Inflammatory macrophage (primary cell): ENCODE results near the gene PHF14.
"Not testable (repeated sequence)": the region's sequence is repeated elsewhere in the genome, so short reads cannot be mapped to it uniquely, and the experiment has no call there.

Experiments
- DNase-seq, 2 donors: peaks; one replicate each; pipeline ENCODE4 v3.0.0-alpha.2; 2020 to 2022
- total RNA-seq, 18 experiments: gene quantifications; one replicate each; lab custom pipeline; 2026; ENCODE audit warnings: mixed read lengths in 6 of 18, inconsistent platforms in 2 of 18; lab: John Stamatoyannopoulos, UW

The PHF14 gene, protein sequence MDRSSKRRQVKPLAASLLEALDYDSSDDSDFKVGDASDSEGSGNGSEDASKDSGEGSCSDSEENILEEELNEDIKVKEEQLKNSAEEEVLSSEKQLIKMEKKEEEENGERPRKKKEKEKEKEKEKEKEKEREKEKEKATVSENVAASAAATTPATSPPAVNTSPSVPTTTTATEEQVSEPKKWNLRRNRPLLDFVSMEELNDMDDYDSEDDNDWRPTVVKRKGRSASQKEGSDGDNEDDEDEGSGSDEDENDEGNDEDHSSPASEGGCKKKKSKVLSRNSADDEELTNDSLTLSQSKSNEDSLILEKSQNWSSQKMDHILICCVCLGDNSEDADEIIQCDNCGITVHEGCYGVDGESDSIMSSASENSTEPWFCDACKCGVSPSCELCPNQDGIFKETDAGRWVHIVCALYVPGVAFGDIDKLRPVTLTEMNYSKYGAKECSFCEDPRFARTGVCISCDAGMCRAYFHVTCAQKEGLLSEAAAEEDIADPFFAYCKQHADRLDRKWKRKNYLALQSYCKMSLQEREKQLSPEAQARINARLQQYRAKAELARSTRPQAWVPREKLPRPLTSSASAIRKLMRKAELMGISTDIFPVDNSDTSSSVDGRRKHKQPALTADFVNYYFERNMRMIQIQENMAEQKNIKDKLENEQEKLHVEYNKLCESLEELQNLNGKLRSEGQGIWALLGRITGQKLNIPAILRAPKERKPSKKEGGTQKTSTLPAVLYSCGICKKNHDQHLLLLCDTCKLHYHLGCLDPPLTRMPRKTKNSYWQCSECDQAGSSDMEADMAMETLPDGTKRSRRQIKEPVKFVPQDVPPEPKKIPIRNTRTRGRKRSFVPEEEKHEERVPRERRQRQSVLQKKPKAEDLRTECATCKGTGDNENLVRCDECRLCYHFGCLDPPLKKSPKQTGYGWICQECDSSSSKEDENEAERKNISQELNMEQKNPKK
- total RNA-seq = 7.4 to 50.1 (median 30.7) reads per million in 18 experiments

DNA sequence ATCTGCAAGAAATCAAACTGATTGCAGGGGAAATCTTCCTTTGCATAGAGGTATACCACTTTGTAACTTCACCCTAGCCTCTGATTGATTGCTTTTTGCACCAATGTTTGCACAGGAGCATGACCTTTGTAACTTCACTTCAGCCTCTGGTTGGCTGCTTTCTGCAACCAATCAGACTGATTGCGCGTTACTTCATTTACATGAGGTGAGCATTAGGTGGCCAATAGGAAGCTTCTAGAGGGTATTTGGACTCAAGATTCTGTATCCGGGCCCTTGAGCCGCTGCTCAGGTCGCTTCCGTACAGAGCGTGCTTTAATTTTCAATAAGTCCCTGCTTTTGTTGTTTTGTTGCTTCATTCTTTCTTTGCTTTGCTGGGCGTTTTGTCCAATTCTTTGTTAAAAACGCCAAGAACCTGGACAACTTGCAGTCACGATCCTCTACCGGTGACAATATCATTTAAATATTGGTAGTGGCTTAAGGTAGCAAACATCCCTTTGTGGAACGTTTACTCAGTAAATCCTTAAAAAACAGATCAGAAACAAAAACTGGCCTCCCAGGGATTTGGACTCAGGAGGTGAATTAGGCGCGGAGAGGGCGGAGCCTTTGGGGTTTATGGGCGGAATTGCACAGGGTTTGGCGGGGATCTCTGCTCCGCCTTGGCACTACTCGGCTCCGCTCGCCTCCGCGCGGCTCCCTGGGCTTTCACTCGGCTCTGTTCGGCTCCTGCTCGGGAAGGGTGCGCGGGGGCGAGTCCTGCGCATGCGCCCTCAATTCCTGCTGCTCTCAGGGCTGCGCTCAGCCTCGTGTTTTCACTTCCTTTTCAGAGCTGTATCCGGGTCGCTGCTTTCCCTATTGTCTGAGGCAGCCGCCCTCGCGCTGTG is at the start of gene PHF14:
TSS of gene PHF14 (plus strand) at position 812 of the 881 bp plus-strand sequence. CDS start 452 bp downstream, outside the sequence.
- peak; percentile 98 to 99 for DNase-seq

DNA sequence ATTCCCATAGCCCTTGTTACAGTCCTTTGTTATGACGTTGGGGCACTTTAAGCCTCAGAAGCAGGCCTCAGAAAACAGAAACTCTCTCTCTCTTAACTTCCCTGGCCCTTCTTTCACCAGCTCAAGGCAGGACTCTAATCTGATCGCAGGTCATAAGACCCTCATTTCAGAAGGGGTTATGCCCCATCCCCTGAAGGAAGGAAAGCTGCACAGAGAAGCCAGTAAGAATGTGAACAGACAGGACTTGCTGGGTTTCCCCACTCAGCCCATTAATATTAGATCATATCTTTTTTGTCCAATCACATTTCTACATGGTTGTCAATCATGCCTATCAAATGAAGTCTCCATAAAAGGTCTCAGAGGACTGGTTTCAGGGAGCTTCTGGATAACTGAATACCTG is 49.3 kb upstream of the PHF14 start:
- no peak for DNase-seq

DNA sequence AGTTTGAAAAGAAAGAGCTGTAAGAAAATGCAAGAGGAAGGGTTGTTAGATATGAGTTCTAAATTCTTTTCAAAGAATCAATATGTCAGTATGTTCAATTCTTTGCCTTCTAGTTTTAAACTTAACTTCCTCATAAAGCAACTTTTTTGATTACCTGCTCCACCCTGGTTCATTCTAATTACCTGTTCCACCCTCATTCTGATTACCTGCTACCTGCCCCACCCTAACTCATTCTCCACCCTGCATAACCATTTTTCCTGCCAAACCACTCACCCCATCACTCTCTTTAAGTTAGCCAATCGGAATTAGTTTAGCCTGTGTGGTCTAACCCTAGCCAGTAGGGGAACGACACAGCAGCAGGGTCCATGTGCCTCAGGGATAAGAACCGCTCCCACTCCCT is 45.5 kb upstream of the PHF14 start:
- DNase-seq = not testable (repeated sequence)

DNA sequence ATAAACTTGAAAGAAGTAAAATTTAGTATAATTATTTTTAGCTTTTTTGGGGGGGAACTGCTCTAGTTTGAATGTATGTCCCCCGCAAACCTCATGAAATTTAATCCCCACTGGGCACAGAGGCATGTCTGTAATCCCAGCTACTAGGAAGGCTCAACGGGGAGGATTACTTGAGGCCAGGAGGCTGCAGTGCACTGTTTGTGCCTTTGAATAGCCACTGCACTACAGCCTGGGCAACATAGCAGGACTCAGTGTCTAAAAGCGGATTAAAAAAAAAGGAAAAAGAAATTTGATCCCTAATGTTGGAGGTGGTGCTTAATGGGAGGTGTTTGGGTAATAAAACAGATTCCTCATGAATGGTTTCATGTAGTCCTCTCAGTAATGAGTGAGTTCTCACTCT is 43.1 kb upstream of the PHF14 start:
- no peak for DNase-seq

DNA sequence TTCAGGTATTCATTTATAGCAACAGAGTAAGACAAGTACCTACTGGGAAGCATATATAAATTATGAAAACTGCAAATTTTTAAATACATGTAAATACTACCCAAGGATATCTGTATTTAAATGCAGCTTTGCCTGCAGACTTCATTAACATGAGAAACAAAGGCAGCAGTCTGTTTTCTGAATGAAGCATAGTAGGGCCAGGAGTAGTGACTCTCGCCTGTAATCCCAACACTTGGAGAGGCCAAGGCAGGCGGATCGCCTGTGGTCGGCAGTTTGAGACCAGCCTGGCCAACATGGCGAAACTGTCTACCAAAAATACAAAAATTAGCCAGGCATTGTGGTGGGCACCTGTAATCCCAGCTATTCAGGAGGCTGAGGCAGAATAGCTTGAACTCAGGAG is 42.5 kb upstream of the PHF14 start:
- DNase-seq = no peak

DNA sequence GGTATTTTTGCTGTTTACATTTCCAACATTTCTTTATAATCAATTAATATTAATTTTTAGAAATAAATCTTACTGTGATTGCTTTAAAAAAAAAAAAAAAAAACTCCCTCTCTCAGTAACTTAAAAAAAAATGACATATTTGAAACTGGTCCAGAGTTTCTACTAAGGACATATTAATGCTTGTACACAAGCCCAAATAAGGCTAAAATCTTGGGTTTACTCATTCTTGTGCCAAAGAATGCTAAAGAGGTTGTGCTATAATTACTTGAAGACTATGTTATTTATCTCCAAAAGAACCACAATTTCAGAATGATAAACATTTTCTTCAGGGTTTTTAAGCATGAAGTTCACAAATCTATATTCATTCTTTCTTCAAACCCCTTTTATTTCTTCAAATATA is 39.4 kb upstream of the PHF14 start:
- no peak for DNase-seq

DNA sequence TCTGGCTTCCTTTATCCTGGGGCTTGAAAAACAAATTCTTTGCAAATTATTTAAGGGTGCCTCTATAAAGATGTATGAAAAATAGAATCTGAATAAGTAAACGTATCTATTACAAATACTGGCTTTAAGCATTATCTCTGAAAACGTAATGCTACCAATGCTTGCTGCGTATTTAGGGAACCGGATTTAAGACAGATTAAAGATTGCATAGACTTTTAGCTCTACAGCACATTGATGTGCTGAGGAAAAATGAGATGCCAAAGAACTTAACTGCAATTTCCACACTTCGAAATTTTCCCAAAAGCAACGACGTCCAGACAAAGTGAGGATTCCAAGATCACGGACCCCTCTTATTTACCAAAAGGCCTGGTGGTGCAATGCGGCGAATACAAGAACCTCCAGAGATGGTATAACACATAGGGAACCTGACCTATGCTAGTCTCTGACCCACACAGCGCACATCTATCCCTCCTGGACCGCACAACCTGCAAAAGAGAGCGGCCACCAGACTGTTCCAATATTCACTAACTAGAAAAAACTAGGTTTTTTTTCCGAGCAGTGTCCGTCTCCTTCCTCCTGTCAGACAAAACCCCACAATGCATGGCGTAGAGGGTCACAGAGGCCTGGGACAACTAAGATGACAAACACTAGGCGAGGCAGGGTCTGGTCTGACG is 34.3 kb upstream of the PHF14 start:
- DNase-seq = peak in 1 of 2 donors; percentile 15

DNA sequence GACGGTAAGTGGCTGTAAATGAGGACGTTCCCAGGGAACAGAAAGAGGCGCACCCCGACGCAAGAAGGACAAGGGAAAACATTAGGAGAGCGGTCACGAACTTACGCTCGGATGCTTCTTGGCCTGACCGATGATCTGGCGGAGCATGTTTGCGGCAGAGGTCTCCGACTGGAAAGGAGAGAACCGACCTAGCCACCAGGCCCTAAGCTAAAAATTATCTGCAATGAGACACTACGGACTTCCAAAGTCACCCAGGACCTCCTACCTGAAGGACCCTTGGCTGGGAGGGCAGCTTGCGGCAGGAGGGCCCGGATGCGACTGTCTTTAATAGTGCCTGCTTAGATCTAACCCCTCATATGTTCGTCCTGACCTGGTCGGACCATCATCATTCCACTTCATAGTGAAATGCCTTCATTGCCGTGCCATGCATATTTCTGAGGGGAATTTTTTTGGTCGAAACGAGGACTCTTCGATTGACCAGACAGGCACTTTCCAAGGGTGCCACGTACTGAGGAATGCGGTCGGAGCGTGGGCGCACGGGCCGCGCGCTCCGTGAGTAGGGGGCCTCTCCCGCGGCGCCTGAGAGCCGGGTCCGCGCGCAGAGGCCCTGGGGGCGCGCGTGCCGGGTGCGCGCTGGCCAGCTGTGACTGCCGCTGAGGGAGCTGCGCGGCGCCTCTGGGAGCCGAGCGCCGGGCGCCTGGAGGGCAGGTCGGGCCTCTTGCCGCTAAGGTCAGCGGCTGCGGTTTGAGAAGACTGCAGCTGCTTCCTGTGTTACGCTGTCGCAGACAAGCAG is 33.6 kb upstream of the PHF14 start:
- DNase-seq = peak; percentile 92 to 97

DNA sequence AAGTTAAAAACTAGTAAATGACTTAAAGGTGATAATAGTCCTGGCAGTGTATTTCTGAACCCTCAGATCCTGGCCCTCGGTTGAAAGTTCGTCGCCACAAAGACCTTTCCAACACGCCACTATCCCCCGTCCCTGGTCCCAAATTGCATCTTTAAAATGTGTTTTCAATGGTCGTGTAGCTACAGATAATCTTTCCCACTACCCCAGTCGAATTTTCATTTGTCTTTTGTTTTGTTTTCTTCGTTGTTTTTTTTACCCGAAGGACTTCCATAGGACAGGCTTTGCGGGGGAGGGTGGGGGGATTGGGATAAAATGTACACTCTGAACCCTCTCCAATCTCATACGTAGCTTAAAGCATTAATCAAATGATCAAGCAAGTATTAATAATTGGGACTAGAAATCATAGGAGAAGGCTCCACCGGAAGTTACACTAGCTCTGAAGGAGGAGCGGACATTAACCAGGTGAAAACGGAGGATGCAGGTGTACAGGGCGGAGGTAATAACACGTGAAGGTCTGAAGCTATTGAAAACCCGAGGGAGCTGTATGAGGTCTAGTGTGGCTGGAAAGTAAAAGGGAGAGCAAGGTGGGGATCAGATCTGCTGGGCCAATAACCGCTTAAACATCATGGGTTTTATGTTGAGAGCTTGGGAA is 32.8 kb upstream of the PHF14 start:
- DNase-seq = no peak

DNA sequence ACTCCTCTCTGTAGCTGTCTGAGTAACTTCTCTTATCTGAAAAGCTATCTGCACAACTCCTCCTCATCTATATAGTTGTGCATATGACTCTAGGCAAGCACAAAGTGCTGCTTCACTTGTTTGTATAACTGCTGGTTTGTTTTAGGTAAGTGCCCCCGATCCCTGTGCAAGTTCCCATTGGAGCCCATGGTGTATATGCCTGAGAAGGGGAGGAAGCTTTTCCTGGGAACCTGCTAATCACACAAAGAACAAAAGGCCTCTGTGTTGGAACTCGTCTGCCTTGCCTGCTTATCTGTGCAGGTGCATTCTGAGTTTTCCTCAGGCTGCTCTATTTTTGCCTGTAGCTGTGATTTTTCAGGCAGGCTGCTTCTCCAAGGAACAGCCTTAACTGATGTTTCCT is 23.2 kb upstream of the PHF14 start:
- DNase-seq = no peak

DNA sequence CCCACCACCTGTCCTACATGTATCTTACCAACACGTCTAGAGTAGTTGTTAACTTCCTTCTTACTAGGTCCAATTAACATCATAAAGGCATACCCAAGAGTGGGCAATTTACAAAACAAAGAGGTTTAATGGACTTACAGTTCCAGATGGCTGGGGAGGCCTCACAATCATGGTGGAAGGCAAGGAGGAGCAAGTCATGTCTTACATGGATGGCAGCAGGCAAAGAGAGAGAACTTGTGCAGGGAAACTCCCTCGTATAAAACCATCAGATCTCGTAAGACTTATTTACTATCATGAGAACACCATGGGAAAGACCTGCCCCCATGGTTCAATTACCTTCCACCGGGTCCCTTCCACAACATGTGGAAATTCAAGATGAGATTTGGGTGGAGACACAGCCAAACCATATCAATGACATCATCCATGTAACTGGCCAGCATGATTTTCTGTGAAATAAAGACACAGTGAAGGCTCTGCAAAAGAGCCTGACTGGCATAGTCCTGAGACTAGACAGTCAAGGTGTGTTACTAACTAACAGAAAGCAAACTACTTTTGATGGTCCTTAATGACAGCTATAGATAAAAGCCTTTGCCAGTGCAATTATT is 22.6 kb upstream of the PHF14 start:
- DNase-seq = not testable (repeated sequence)

DNA sequence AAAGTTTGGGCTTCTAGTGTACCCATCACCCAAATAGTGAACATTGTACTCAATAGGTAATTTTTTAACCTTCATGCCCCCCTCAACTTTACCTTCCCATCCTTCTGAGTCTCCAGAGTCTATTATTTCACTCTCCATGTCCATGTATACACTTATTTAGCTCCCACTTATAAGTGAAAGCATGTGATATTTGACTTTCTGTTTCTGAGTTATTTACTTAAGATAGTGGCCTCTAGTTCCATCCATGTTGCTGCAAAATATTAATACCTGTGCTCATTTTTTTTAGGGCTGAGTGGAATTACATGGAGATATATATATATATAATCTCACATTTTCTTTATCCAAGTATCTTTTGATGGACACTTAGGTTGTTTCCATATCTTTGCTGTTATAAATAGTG is 21.1 kb upstream of the PHF14 start:
- DNase-seq = peak in 1 of 2 donors; percentile 1

DNA sequence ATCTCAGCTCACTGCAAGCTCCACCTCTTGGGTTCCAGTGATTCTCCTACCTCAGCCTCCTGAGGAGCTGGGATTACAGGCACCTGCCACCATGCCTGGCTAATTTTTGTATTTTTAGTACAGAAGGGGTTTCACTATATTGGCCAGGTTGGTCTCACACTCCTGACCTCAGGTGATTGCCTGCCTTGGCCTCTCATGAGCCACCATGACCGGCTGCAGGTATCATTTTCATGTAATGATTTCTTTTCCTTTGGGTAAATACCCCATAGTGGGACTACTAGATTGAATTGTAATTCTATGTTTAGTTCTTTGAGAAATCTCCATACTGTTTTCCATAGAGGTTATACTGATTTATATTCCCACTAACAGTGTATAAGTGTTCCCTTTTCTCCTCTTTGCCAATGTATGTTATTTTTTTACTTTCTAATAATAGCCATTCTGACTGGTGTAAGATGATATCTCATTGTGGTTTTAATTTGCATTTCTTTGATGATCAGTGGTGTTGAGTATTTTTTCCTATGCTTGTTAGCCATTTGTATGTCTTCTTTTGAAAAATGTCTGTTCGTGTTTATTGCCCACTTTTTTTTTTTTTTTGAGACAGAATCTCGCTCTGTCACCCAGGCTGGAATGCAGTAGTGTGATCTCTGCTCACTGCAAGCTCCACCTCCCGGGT is 20.5 kb upstream of the PHF14 start:
- peak in 1 of 2 donors; percentile 1 for DNase-seq

DNA sequence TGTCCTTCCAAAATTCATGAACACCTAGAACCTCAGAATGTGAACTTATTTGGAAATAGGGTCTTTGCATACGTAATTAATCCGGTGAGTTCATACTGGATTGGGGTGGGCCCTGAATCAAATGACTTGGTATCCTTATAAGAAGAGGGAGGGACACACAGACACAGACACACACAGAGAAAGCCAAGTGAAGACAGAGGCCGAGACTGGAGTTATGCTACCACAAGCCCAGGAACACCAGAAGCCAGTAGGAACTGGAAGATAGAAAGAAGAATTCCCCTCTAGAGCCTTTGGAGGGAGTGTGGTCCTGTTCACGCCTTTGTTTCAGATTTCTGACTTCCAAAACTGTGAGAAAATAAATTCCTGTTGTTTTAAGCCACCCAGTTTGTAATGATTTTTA is 17.1 kb upstream of the PHF14 start:
- DNase-seq = no peak

DNA sequence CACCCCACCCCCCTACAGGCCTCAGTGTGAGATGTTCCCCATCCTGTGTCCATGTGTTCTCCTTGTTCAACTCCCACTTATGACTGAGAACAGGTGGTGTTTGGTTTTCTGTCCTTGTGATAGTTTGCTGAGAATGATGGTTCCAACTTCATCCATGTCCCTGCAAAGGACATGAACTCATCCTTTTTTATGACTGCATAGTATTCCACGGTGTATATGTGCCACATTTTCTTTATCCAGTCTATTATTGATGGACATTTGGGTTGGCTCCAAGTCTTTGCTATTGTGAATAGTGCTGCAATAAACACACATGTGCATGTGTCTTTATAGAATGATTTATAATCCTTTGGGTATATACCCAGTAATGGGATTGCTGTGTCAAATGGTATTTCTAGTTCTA is 13.4 kb upstream of the PHF14 start:
- DNase-seq = not testable (repeated sequence)

DNA sequence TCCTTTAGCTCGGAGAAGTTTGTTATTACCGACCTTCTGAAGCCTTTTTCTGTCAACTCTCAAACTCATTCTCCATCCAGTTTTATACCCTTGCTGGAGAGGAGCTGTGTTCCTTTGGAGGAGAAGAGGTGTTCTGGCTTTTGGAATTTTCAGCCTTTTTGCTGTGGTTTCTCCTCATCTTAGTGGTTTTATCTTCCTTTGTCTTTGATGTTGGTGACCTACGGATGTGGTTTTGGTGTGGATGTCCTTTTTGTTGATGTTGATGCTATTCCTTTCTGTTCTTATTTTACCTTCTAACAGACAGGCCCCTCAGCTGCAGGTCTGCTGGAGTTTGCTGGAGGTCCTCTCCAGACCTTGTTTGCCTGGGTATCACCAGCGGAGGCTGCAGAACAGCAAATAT is 8.7 kb upstream of the PHF14 start:
- not testable (repeated sequence) for DNase-seq

DNA sequence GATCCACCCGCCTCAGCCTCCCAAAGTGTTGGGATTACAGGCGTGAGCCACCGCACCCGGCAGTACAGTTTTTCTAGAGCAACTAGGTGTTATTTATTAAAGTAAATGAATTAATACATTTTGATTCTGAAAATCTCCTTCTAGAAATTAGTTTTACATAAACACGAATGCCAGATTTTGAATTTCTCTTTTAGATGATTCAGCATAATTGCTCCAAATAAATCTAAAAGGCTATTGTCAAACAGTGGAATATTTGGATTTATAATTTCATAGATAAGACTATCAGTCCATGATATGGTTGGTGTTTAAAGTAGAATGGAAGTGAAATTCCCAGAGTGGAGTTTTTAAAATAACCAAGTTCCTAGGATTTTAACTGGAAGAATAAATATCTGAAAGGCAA is 1.5 kb upstream of the PHF14 start:
- no peak for DNase-seq

DNA sequence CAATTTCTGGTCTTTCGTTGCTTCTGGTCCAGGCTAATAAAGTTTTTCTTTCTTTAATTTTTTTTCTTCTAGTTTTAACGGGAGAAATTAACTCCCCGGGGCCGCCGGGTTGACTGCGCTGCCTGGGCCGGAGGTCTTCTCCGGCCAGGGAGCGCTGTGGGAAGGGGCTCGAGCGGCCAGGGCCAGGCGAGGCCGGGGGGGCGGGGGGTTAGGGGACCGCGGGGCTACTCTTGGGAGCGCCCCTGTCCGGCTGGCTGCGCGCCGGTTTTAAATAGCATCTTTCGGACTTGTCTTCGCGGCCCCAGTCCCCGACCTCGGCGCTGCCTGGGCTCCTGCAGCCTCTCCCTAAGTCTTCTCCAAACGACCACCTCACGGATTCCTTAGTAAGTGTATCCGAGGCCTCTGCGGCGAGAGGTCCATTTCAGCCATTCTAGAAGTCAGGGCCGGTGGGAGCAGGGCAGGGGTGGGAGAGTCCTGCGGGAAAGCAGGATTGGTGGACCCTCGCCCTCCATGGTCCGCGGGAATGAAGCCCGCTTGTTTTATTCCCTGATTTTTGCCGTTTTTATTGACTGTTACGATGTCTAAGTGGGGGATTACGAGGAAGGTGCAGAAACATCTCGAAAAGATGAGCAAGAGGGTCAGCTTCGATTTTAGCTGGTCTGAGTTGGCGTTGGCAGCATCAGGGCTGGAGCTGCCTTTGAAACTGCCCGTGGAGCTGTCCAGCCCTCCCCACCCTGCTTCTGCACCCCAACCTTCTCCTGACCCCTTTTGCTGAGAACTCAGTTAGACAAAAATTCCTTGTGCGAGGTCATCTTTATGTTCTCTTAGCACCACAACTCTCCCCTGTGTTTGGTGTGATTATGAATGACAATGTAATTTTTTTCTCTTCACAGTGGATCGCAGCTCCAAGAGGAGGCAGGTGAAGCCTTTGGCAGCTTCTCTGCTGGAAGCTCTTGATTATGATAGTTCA is 555 bp downstream of the PHF14 start:
- DNase-seq = peak in 1 of 2 donors; percentile 24
